Astrocyte (in vitro differentiated cells and primary cell): Measurements from ENCODE around the gene MYO1E.

ENCODE experiments used
- EZH2 ChIP-seq: IDR thresholded peaks from 2 replicates; pipeline ENCODE4 v1.6.1; 2012; ENCODE audit warnings: mild to moderate bottlenecking, low read length, inconsistent platforms; ENCODE audit not compliant: insufficient read depth
- TF ChIP-seq, protein P1 (sequence below): IDR thresholded peaks from 2 replicates; pipeline ENCODE4 v1.5.1; 2011; ENCODE audit warnings: low read depth, mild to moderate bottlenecking, inconsistent platforms, low read length, moderate library complexity; ENCODE audit not compliant: insufficient read depth

DNA sequence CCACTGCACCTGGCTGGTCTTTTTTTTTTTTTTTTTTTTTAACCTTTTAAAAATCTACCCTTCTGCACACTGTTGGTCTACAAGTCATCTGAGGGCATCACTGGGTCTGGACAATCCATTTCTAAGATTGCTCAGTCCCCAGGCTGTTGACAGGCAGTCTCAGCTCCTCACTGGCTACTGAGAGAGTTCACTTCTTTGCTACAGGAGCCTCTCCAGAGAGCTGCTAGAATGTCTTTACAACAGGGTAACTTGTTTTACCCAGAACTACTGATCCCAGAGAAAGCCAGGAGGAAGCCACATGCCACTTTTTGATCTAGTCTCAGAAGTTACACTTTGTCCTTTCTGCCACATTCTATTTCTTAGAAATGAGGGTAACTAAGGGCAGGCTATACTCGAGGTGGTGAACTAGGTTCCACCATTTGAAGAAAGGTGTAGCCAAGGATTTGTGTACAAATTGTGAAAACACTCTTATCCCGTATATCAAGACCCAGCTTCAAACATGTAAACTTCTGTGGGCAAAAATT lies 273.4 kb downstream of the MYO1E start:
- TF ChIP-seq, protein P1, sequence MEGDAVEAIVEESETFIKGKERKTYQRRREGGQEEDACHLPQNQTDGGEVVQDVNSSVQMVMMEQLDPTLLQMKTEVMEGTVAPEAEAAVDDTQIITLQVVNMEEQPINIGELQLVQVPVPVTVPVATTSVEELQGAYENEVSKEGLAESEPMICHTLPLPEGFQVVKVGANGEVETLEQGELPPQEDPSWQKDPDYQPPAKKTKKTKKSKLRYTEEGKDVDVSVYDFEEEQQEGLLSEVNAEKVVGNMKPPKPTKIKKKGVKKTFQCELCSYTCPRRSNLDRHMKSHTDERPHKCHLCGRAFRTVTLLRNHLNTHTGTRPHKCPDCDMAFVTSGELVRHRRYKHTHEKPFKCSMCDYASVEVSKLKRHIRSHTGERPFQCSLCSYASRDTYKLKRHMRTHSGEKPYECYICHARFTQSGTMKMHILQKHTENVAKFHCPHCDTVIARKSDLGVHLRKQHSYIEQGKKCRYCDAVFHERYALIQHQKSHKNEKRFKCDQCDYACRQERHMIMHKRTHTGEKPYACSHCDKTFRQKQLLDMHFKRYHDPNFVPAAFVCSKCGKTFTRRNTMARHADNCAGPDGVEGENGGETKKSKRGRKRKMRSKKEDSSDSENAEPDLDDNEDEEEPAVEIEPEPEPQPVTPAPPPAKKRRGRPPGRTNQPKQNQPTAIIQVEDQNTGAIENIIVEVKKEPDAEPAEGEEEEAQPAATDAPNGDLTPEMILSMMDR, result no peak
- TF ChIP-seq EZH2, result no peak
